Activated CD4-positive, alpha-beta T cell treated with anti-CD3 and anti-CD28 coated beads for 36 hours (primary cell): ENCODE measurements around the gene RPRD1B. TPM values are rescaled to one million over a fixed set of nuclear protein-coding genes. Genes with fewer than 3 reads are reported as not detected.
A peak's percentile ranks its signal among the peaks of the same experiment; 100 is the strongest.

ENCODE experiments used
- ATAC-seq: fragments of 200-7000 bp; cut with Tn5 transposase; one replicate; pipeline ENCODE4 v1.10.0; 2021; ENCODE audit warnings: mild to moderate bottlenecking, moderate library complexity
- CTCF ChIA-PET: fragments of 350-600 bp; sonication (Branson Sonifier 250); formaldehyde crosslinking; loops from one replicate; lab custom pipeline; 2021; ENCODE audit warnings: antibody characterized with exemption; lab: Charles Lee
- POLR2A ChIA-PET: fragments of 350-600 bp; sonication (Branson Sonifier 250); formaldehyde crosslinking; loops from one replicate; lab custom pipeline; 2021; ENCODE audit warnings: antibody characterized with exemption, inconsistent platforms; lab: Charles Lee
- DNase-seq: peaks from one replicate; pipeline ENCODE4 v3.0.0-alpha.2; 2020
- H3K27ac Mint-ChIP-seq: one replicate; pipeline ENCODE4 v1.8.0; 2021; ENCODE audit warnings: mixed read lengths
- H3K27me3 Mint-ChIP-seq: one replicate; pipeline ENCODE4 v1.8.0; 2021; ENCODE audit warnings: mixed read lengths
- H3K36me3 Mint-ChIP-seq: one replicate; pipeline ENCODE4 v1.8.0; 2021; ENCODE audit warnings: low read depth, mixed read lengths
- H3K4me1 Mint-ChIP-seq: one replicate; pipeline ENCODE4 v1.8.0; 2021; ENCODE audit warnings: mixed read lengths
- H3K4me3 Mint-ChIP-seq: one replicate; pipeline ENCODE4 v1.8.0; 2021; ENCODE audit warnings: mild to moderate bottlenecking, moderate library complexity, mixed read lengths
- H3K9me3 Mint-ChIP-seq: one replicate; pipeline ENCODE4 v1.8.0; 2021; ENCODE audit warnings: low read depth, mixed read lengths
- intact Hi-C, 2 experiments: fragments of 100-400 bp; cut with DNase I in 1 of 2; cut with micrococcal nuclease in 1 of 2; formaldehyde crosslinking; loops; one replicate each; pipeline versions ENCODE4 v1.14.2 to v1.15.1; 2022 to 2024; cut with DNase I, micrococcal nuclease
- total RNA-seq, 2 experiments: library from RNA; stranded (reverse); gene quantifications; one replicate each; pipeline ENCODE4 v1.2.3, GENCODE V29; 2021

RPRD1B gene
- total RNA-seq, 2 experiments from 2014 or later, result 29.9 to 36.4 TPM

- no peaks in the 10 kb centered on the region for H3K27me3 Mint-ChIP-seq
- ATAC-seq, result peak; percentile 99
- H3K36me3 Mint-ChIP-seq, result peaks cover 48% of the 10 kb centered on the region
- H3K9me3 Mint-ChIP-seq, result no peaks in the 10 kb centered on the region
- CTCF ChIA-PET, result interaction anchor here (0.6 to 3.8 kb wide), 9 partner anchors 8 to 818 kb away, joined by 3 to 20 read pairs (median 3); no protein-coding TSS in a partner anchor
- H3K4me3 Mint-ChIP-seq, result no peak overlapping the region
- H3K27ac Mint-ChIP-seq, result peak overlapping the region; percentile 14
- intact Hi-C loops, result loop anchor here in 1 of 2 experiments (1.0 kb wide), 1 partner anchor 42 kb away; no protein-coding TSS in a partner anchor
- H3K4me1 Mint-ChIP-seq, result peaks cover 45% of the 10 kb centered on the region
- POLR2A ChIA-PET, result interaction anchor here (0.6 to 2.2 kb wide), 5 partner anchors 11 to 397 kb away, joined by 3 to 18 read pairs (median 4); partner anchors contain the start of genes RPRD1B and TTI1
- DNase-seq, result peak; percentile 66
These were observed 10.2 kb downstream of the RPRD1B start for GRCh38 chr20:38043512-38044300.

GRCh38 chr20:38044685-38045084, 11.1 kb downstream of the RPRD1B start:
- Mint-ChIP-seq H3K27ac (no peak overlapping the region), H3K9me3 (no peaks in the 10 kb centered on the region), H3K4me3 (no peak overlapping the region), H3K36me3 (peaks cover 54% of the 10 kb centered on the region), H3K4me1 (peaks cover 48% of the 10 kb centered on the region), H3K27me3 (no peaks in the 10 kb centered on the region)
- ChIA-PET POLR2A (interaction anchor here (0.7 to 2.2 kb wide), 2 partner anchors 12 to 14 kb away, joined by 3 to 18 read pairs; partner anchors contain the start of genes RPRD1B and TTI1), CTCF (interaction anchor here (0.9 to 2.7 kb wide), 5 partner anchors 9 to 177 kb away, joined by 3 to 9 read pairs (median 5); no protein-coding TSS in a partner anchor)
- ATAC-seq, result no peak
- intact Hi-C loops, result loop anchor here in 1 of 2 experiments (1.0 kb wide), 1 partner anchor 43 kb away; no protein-coding TSS in a partner anchor
- no peak for DNase-seq

- DNase-seq (no peak), ATAC-seq (no peak)
- intact Hi-C loops, result no loop called here
- H3K9me3 Mint-ChIP-seq, result no peaks in the 10 kb centered on the region
- no peaks in the 10 kb centered on the region for H3K27me3 Mint-ChIP-seq
- peak overlapping the region; percentile 15 for H3K27ac Mint-ChIP-seq
- no peak overlapping the region for H3K4me3 Mint-ChIP-seq
- peaks cover 56% of the 10 kb centered on the region for H3K36me3 Mint-ChIP-seq
- POLR2A ChIA-PET, result no interaction called here
- H3K4me1 Mint-ChIP-seq, result peaks cover 59% of the 10 kb centered on the region
- CTCF ChIA-PET, result interaction anchor here (1.0 to 2.7 kb wide), 5 partner anchors 10 to 175 kb away, joined by 4 to 7 read pairs (median 4); no protein-coding TSS in a partner anchor
These were observed 13.0 kb downstream of the RPRD1B start for GRCh38 chr20:38046572-38046971.

- H3K4me1 Mint-ChIP-seq, result peaks cover 55% of the 10 kb centered on the region
- DNase-seq, result no peak
- H3K4me3 Mint-ChIP-seq, result no peak overlapping the region
- H3K27ac Mint-ChIP-seq, result peak overlapping the region; percentile 44
- no peaks in the 10 kb centered on the region for H3K9me3 Mint-ChIP-seq
- H3K27me3 Mint-ChIP-seq, result no peaks in the 10 kb centered on the region
- H3K36me3 Mint-ChIP-seq, result peaks cover 36% of the 10 kb centered on the region
- ChIA-PET POLR2A (interaction anchor here (1.1 kb wide), 1 partner anchor 36 kb away, joined by 3 read pairs; no protein-coding TSS in a partner anchor), CTCF (interaction anchor here (0.9 to 3.3 kb wide), 4 partner anchors 8 to 25 kb away, joined by 4 to 20 read pairs (median 5); no protein-coding TSS in a partner anchor)
- peak; percentile 63 for ATAC-seq
- intact Hi-C loops, result loop anchor here in 1 of 2 experiments (10.0 kb wide), 1 partner anchor 485 kb away; no protein-coding TSS in a partner anchor
These were observed 16.3 kb downstream of the RPRD1B start for GRCh38 chr20:38049800-38050199.

GRCh38 chr20:38050686-38051085, 17.1 kb downstream of the RPRD1B start:
- H3K27me3 Mint-ChIP-seq, result no peaks in the 10 kb centered on the region
- H3K36me3 Mint-ChIP-seq, result peaks cover 37% of the 10 kb centered on the region
- DNase-seq (no peak), ATAC-seq (peak; percentile 60)
- ChIA-PET CTCF (interaction anchor here (1.0 to 3.3 kb wide), 4 partner anchors 9 to 170 kb away, joined by 4 to 20 read pairs (median 5); no protein-coding TSS in a partner anchor), POLR2A (interaction anchor here (0.9 to 1.1 kb wide), 2 partner anchors 20 to 35 kb away, joined by 3 read pairs; no protein-coding TSS in a partner anchor)
- H3K27ac Mint-ChIP-seq, result peak overlapping the region; percentile 70
- H3K4me1 Mint-ChIP-seq, result peaks cover 52% of the 10 kb centered on the region
- H3K9me3 Mint-ChIP-seq, result no peaks in the 10 kb centered on the region
- intact Hi-C loops, result loop anchor here in 1 of 2 experiments (10.0 kb wide), 1 partner anchor 486 kb away; no protein-coding TSS in a partner anchor
- no peak overlapping the region for H3K4me3 Mint-ChIP-seq

GRCh38 chr20:38052870-38053269, 19.3 kb downstream of the RPRD1B start:
- H3K4me1 Mint-ChIP-seq, result peaks cover 50% of the 10 kb centered on the region
- peaks cover 33% of the 10 kb centered on the region for H3K36me3 Mint-ChIP-seq
- no peaks in the 10 kb centered on the region for H3K27me3 Mint-ChIP-seq
- H3K4me3 Mint-ChIP-seq, result no peak overlapping the region
- no peak for ATAC-seq
- DNase-seq, result no peak
- intact Hi-C loops, result loop anchor here in 1 of 2 experiments (10.0 kb wide), 1 partner anchor 488 kb away; no protein-coding TSS in a partner anchor
- no peaks in the 10 kb centered on the region for H3K9me3 Mint-ChIP-seq
- peak overlapping the region; percentile 6 for H3K27ac Mint-ChIP-seq
- ChIA-PET CTCF (interaction anchor here (0.7 to 3.3 kb wide), 8 partner anchors 8 to 177 kb away, joined by 3 to 20 read pairs (median 4); partner anchors contain the start of genes RPRD1B and TTI1), POLR2A (interaction anchor here (0.7 kb wide), 2 partner anchors 24 to 342 kb away, joined by 3 read pairs; no protein-coding TSS in a partner anchor)

- no peak overlapping the region for H3K27ac Mint-ChIP-seq
- intact Hi-C loops, result loop anchor here in 1 of 2 experiments (10.0 kb wide), 1 partner anchor 490 kb away; no protein-coding TSS in a partner anchor
- H3K4me1 Mint-ChIP-seq, result peaks cover 47% of the 10 kb centered on the region
- peaks cover 38% of the 10 kb centered on the region for H3K36me3 Mint-ChIP-seq
- DNase-seq, result no peak
- no peaks in the 10 kb centered on the region for H3K27me3 Mint-ChIP-seq
- ChIA-PET POLR2A (no interaction called here), CTCF (interaction anchor here (0.7 to 1.0 kb wide), 3 partner anchors 19 to 356 kb away, joined by 3 to 6 read pairs (median 3); no protein-coding TSS in a partner anchor)
- ATAC-seq, result no peak
- H3K4me3 Mint-ChIP-seq, result no peak overlapping the region
- no peaks in the 10 kb centered on the region for H3K9me3 Mint-ChIP-seq
These were observed 21.1 kb downstream of the RPRD1B start for GRCh38 chr20:38054647-38055046.

GRCh38 chr20:38055294-38055693, 21.7 kb downstream of the RPRD1B start:
- Mint-ChIP-seq H3K27me3 (no peaks in the 10 kb centered on the region), H3K36me3 (peaks cover 38% of the 10 kb centered on the region), H3K4me3 (no peak overlapping the region), H3K27ac (no peak overlapping the region), H3K4me1 (peaks cover 43% of the 10 kb centered on the region), H3K9me3 (no peaks in the 10 kb centered on the region)
- DNase-seq (no peak), ATAC-seq (no peak)
- POLR2A ChIA-PET, result no interaction called here
- intact Hi-C loops, result loop anchor here in 1 of 2 experiments (10.0 kb wide), 1 partner anchor 490 kb away; no protein-coding TSS in a partner anchor
- CTCF ChIA-PET, result interaction anchor here (0.7 to 1.0 kb wide), 3 partner anchors 18 to 357 kb away, joined by 3 to 6 read pairs (median 3); no protein-coding TSS in a partner anchor

- Mint-ChIP-seq H3K27me3 (no peaks in the 10 kb centered on the region), H3K27ac (no peak overlapping the region), H3K4me3 (no peak overlapping the region), H3K9me3 (no peaks in the 10 kb centered on the region), H3K4me1 (peaks cover 43% of the 10 kb centered on the region), H3K36me3 (peaks cover 41% of the 10 kb centered on the region)
- ChIA-PET CTCF (interaction anchor here (1.0 kb wide), 1 partner anchor 17 kb away, joined by 3 read pairs; no protein-coding TSS in a partner anchor), POLR2A (interaction anchor here (0.6 kb wide), 1 partner anchor 363 kb away, joined by 3 read pairs; no protein-coding TSS in a partner anchor)
- intact Hi-C loops, result loop anchor here (2.0 to 10.0 kb wide), 3 partner anchors 23 to 491 kb away; partner anchors contain the start of genes RPRD1B (in 1 of the 2) and TTI1 (in 1 of the 2)
- DNase-seq (no peak), ATAC-seq (no peak)
These were observed 22.3 kb downstream of the RPRD1B start for GRCh38 chr20:38055848-38056247.

- Mint-ChIP-seq H3K36me3 (peaks cover 32% of the 10 kb centered on the region), H3K4me1 (peaks cover 34% of the 10 kb centered on the region), H3K9me3 (no peaks in the 10 kb centered on the region), H3K27ac (peak overlapping the region; percentile 86), H3K4me3 (peak overlapping the region; percentile 29), H3K27me3 (no peaks in the 10 kb centered on the region)
- CTCF ChIA-PET, result interaction anchor here (0.6 to 7.4 kb wide), 26 partner anchors 8 to 499 kb away, joined by 3 to 51 read pairs (median 4); partner anchors contain the start of gene TGM2
- intact Hi-C loops, result loop anchor here (1.0 to 10.0 kb wide), 5 partner anchors 25 to 493 kb away; partner anchors contain the start of genes TGM2 (in 2 of the 2), RPRD1B (in 1 of the 2) and TTI1 (in 1 of the 2)
- POLR2A ChIA-PET, result interaction anchor here (0.7 to 1.0 kb wide), 3 partner anchors 16 to 868 kb away, joined by 3 to 4 read pairs (median 4); no protein-coding TSS in a partner anchor
- DNase-seq (peak; percentile 87), ATAC-seq (peak; percentile 92)
These were observed 23.9 kb downstream of the RPRD1B start for GRCh38 chr20:38057351-38057972.
